ENCODE results near the gene VPS37B.

The VPS37B gene

GRCh38 chr12:122867691-122868461 lies 28.0 kb downstream of the VPS37B start:
- TF ChIP-seq, protein P1, sequence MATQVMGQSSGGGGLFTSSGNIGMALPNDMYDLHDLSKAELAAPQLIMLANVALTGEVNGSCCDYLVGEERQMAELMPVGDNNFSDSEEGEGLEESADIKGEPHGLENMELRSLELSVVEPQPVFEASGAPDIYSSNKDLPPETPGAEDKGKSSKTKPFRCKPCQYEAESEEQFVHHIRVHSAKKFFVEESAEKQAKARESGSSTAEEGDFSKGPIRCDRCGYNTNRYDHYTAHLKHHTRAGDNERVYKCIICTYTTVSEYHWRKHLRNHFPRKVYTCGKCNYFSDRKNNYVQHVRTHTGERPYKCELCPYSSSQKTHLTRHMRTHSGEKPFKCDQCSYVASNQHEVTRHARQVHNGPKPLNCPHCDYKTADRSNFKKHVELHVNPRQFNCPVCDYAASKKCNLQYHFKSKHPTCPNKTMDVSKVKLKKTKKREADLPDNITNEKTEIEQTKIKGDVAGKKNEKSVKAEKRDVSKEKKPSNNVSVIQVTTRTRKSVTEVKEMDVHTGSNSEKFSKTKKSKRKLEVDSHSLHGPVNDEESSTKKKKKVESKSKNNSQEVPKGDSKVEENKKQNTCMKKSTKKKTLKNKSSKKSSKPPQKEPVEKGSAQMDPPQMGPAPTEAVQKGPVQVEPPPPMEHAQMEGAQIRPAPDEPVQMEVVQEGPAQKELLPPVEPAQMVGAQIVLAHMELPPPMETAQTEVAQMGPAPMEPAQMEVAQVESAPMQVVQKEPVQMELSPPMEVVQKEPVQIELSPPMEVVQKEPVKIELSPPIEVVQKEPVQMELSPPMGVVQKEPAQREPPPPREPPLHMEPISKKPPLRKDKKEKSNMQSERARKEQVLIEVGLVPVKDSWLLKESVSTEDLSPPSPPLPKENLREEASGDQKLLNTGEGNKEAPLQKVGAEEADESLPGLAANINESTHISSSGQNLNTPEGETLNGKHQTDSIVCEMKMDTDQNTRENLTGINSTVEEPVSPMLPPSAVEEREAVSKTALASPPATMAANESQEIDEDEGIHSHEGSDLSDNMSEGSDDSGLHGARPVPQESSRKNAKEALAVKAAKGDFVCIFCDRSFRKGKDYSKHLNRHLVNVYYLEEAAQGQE (IDR thresholded peaks at IDR 0.05; ENCODE audit: insufficient replicate concordance, low read depth) = no peak
- TF ChIP-seq CTCF (IDR thresholded peaks at IDR 0.05; ENCODE audit: insufficient read depth, low read length) (no peak), GABPA (IDR thresholded peaks at IDR 0.05; ENCODE audit: low read depth) (no peak), POLR2AphosphoS5 (IDR thresholded peaks at IDR 0.05; ENCODE audit: low read depth) (no peak), SPI1 (IDR thresholded peaks at IDR 0.05; ENCODE audit: borderline replicate concordance, low read depth) (no peak)
- Histone ChIP-seq H3K4me3 (replicated peaks; ENCODE audit: insufficient read depth, low read length) (no peak overlapping the region), H3K27me3 (ENCODE audit: insufficient read depth, poor library complexity, severe bottlenecking) (no peaks in the 10 kb centered on the region), H3K27ac (replicated peaks) (no peak overlapping the region)
- no peak for DNase-seq (ENCODE audit: low read depth in 1 of 2, low spot score in 1 of 2)

- DNase-seq (ENCODE audit: low read depth in 1 of 2, low spot score in 1 of 2) = no peak
- no peak overlapping the region for H3K4me3 ChIP-seq (replicated peaks; ENCODE audit: insufficient read depth, low read length)
- TF ChIP-seq GABPA (IDR thresholded peaks at IDR 0.05; ENCODE audit: low read depth) (no peak), SPI1 (IDR thresholded peaks at IDR 0.05; ENCODE audit: borderline replicate concordance, low read depth) (no peak), POLR2AphosphoS5 (IDR thresholded peaks at IDR 0.05; ENCODE audit: low read depth) (no peak)
- TF ChIP-seq, protein P1 (IDR thresholded peaks at IDR 0.05; ENCODE audit: insufficient replicate concordance, low read depth) = no peak
- H3K27ac ChIP-seq (replicated peaks) = no peak overlapping the region
- no peaks in the 10 kb centered on the region for H3K27me3 ChIP-seq (ENCODE audit: insufficient read depth, poor library complexity, severe bottlenecking)
These were observed 28.8 kb downstream of the VPS37B start for GRCh38 chr12:122866950-122867607.

- DNase-seq (ENCODE audit: low read depth in 1 of 2, low spot score in 1 of 2) = no peak
- Histone ChIP-seq H3K4me3 (replicated peaks; ENCODE audit: insufficient read depth, low read length) (no peak overlapping the region), H3K27me3 (ENCODE audit: insufficient read depth, poor library complexity, severe bottlenecking) (no peaks in the 10 kb centered on the region), H3K27ac (replicated peaks) (no peak overlapping the region)
- TF ChIP-seq, protein P1 (IDR thresholded peaks at IDR 0.05; ENCODE audit: insufficient replicate concordance, low read depth) = no peak
- TF ChIP-seq GABPA (IDR thresholded peaks at IDR 0.05; ENCODE audit: low read depth) = no peak
- no peak for TF ChIP-seq POLR2AphosphoS5 (IDR thresholded peaks at IDR 0.05; ENCODE audit: low read depth)
- TF ChIP-seq SPI1 (IDR thresholded peaks at IDR 0.05; ENCODE audit: borderline replicate concordance, low read depth) = no peak
- no peak for TF ChIP-seq CTCF (IDR thresholded peaks at IDR 0.05; ENCODE audit: insufficient read depth, low read length)
These were observed 29.5 kb downstream of the VPS37B start for GRCh38 chr12:122866379-122866778.
